K562 (cell line): ENCODE results near the gene TRIM71.

Experiments used
- EZH2 ChIP-seq: IDR thresholded peaks from 2 replicates; pipeline ENCODE4 v1.6.1; 2012; ENCODE audit warnings: low read depth, mild to moderate bottlenecking, inconsistent platforms, low read length, borderline replicate concordance
- JUN ChIP-seq, 2 experiments: sonication (generic) in 1 of 2; formaldehyde crosslinking in 1 of 2; IDR thresholded peaks; 2 replicates each; pipeline versions ENCODE4 v1.6.1 to v1.8.0; 2012 to 2022; ENCODE audit warnings: borderline replicate concordance in 2 of 2, mild to moderate bottlenecking in 2 of 2, improper control_type of control experiment in 1 of 2, low read depth in 1 of 2, low read length in 1 of 2, missing genetic modification reagents in 1 of 2
- MAFF ChIP-seq: IDR thresholded peaks from 2 replicates; pipeline ENCODE4 v1.6.1; 2012; ENCODE audit warnings: low read length, improper control_type of control experiment
- NR1H2 ChIP-seq: sonication (generic); formaldehyde crosslinking; IDR thresholded peaks from 2 replicates; pipeline ENCODE4 v1.4.0; 2020; ENCODE audit warnings: mild to moderate bottlenecking, missing genetic modification reagents
- STAT5B ChIP-seq: fragments of 250-450 bp; sonication (Bioruptor Pico); IDR thresholded peaks from 2 replicates; pipeline ENCODE4 v1.8.0; 2021; ENCODE audit warnings: mild to moderate bottlenecking, inconsistent platforms
- TAF1 ChIP-seq: IDR thresholded peaks from 2 replicates; pipeline ENCODE4 v1.6.1; 2011; ENCODE audit warnings: mild to moderate bottlenecking, low read length, moderate library complexity; ENCODE audit not compliant: insufficient read depth, control insufficient read depth, severe bottlenecking; ENCODE audit errors: extremely low read depth
- TEAD1 ChIP-seq, 2 experiments: fragments of 450-650 bp in 1 of 2; sonication (generic) in 1 of 2; formaldehyde crosslinking; IDR thresholded peaks; 2 replicates each; pipeline versions ENCODE4 v1.4.0 to v1.8.0; 2020 to 2022; ENCODE audit warnings: mild to moderate bottlenecking in 2 of 2, missing genetic modification reagents in 1 of 2
- ZNF668 ChIP-seq: fragments of 250-450 bp; sonication (Bioruptor Pico); IDR thresholded peaks from 2 replicates; pipeline ENCODE4 v1.8.0; 2022; ENCODE audit warnings: mild to moderate bottlenecking, inconsistent platforms
- ZSCAN32 ChIP-seq: fragments of 450-650 bp; formaldehyde crosslinking; IDR thresholded peaks from 2 replicates; pipeline ENCODE4 v1.4.0; 2020; ENCODE audit warnings: mild to moderate bottlenecking, moderate library complexity
- TF ChIP-seq, protein P1 (sequence below), 3 experiments: IDR thresholded peaks in 2 of 3; conservative IDR thresholded peaks in 1 of 3; 2 replicates each; pipeline ENCODE4 v1.5.1; 2011 to 2012; ENCODE audit warnings: low read length in 3 of 3, mild to moderate bottlenecking in 3 of 3, control low read depth in 2 of 3, improper control_type of control experiment in 1 of 3, inconsistent platforms in 1 of 3, low read depth in 1 of 3, mixed read lengths in 1 of 3, moderate library complexity in 1 of 3; ENCODE audit not compliant: insufficient read depth in 2 of 3
- TF ChIP-seq, protein P2 (sequence below), 2 experiments: fragments of 450-650 bp; conservative IDR thresholded peaks; 2 replicates each; pipeline ENCODE4 v1.6.1; 2017; ENCODE audit warnings: mild to moderate bottlenecking in 2 of 2, moderate library complexity in 2 of 2
- TF ChIP-seq, protein P3 (sequence below): fragments of 250-450 bp; sonication (Bioruptor Pico); IDR thresholded peaks from 2 replicates; pipeline ENCODE4 v1.8.0; 2022; ENCODE audit warnings: inconsistent platforms
- TF ChIP-seq, protein P4 (sequence below): fragments of 450-650 bp; IDR thresholded peaks from 2 replicates; pipeline ENCODE4 v1.7.1; 2018; ENCODE audit warnings: mild to moderate bottlenecking, low read depth; ENCODE audit not compliant: partially characterized antibody
- TF ChIP-seq, protein P5 (sequence below): IDR thresholded peaks from 2 replicates; pipeline ENCODE4 v1.6.1; 2012; ENCODE audit warnings: low read depth, low read length, improper control_type of control experiment, borderline replicate concordance

- TF ChIP-seq, protein P1, sequence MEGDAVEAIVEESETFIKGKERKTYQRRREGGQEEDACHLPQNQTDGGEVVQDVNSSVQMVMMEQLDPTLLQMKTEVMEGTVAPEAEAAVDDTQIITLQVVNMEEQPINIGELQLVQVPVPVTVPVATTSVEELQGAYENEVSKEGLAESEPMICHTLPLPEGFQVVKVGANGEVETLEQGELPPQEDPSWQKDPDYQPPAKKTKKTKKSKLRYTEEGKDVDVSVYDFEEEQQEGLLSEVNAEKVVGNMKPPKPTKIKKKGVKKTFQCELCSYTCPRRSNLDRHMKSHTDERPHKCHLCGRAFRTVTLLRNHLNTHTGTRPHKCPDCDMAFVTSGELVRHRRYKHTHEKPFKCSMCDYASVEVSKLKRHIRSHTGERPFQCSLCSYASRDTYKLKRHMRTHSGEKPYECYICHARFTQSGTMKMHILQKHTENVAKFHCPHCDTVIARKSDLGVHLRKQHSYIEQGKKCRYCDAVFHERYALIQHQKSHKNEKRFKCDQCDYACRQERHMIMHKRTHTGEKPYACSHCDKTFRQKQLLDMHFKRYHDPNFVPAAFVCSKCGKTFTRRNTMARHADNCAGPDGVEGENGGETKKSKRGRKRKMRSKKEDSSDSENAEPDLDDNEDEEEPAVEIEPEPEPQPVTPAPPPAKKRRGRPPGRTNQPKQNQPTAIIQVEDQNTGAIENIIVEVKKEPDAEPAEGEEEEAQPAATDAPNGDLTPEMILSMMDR (IDR thresholded peaks at IDR 0.05 in 2 of 3, conservative IDR thresholded peaks at IDR 0.05 in 1 of 3; ENCODE audit: insufficient read depth in 2 of 3, low read depth in 1 of 3, low read length in 3 of 3): no peak
- TF ChIP-seq, protein P2, sequence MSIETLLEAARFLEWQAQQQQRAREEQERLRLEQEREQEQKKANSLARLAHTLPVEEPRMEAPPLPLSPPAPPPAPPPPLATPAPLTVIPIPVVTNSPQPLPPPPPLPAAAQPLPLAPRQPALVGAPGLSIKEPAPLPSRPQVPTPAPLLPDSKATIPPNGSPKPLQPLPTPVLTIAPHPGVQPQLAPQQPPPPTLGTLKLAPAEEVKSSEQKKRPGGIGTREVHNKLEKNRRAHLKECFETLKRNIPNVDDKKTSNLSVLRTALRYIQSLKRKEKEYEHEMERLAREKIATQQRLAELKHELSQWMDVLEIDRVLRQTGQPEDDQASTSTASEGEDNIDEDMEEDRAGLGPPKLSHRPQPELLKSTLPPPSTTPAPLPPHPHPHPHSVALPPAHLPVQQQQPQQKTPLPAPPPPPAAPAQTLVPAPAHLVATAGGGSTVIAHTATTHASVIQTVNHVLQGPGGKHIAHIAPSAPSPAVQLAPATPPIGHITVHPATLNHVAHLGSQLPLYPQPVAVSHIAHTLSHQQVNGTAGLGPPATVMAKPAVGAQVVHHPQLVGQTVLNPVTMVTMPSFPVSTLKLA (conservative IDR thresholded peaks at IDR 0.05): no peak
- TF ChIP-seq JUN (IDR thresholded peaks at IDR 0.05; ENCODE audit: borderline replicate concordance, low read depth, low read length) (no peak), JUN (CRISPR knock-in tag; IDR thresholded peaks at IDR 0.05; ENCODE audit: borderline replicate concordance) (no peak), EZH2 (no peak), NR1H2 (CRISPR knock-in tag) (no peak), STAT5B (CRISPR knock-in tag) (no peak), ZNF668 (CRISPR knock-in tag) (no peak), TEAD1 (CRISPR knock-in tag; IDR thresholded peaks at IDR 0.05) (no peak), ZSCAN32 (no peak), MAFF (no peak), TAF1 (no peak)
- TF ChIP-seq, protein P3, sequence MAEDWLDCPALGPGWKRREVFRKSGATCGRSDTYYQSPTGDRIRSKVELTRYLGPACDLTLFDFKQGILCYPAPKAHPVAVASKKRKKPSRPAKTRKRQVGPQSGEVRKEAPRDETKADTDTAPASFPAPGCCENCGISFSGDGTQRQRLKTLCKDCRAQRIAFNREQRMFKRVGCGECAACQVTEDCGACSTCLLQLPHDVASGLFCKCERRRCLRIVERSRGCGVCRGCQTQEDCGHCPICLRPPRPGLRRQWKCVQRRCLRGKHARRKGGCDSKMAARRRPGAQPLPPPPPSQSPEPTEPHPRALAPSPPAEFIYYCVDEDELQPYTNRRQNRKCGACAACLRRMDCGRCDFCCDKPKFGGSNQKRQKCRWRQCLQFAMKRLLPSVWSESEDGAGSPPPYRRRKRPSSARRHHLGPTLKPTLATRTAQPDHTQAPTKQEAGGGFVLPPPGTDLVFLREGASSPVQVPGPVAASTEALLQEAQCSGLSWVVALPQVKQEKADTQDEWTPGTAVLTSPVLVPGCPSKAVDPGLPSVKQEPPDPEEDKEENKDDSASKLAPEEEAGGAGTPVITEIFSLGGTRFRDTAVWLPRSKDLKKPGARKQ: no peak
- TF ChIP-seq, protein P4, sequence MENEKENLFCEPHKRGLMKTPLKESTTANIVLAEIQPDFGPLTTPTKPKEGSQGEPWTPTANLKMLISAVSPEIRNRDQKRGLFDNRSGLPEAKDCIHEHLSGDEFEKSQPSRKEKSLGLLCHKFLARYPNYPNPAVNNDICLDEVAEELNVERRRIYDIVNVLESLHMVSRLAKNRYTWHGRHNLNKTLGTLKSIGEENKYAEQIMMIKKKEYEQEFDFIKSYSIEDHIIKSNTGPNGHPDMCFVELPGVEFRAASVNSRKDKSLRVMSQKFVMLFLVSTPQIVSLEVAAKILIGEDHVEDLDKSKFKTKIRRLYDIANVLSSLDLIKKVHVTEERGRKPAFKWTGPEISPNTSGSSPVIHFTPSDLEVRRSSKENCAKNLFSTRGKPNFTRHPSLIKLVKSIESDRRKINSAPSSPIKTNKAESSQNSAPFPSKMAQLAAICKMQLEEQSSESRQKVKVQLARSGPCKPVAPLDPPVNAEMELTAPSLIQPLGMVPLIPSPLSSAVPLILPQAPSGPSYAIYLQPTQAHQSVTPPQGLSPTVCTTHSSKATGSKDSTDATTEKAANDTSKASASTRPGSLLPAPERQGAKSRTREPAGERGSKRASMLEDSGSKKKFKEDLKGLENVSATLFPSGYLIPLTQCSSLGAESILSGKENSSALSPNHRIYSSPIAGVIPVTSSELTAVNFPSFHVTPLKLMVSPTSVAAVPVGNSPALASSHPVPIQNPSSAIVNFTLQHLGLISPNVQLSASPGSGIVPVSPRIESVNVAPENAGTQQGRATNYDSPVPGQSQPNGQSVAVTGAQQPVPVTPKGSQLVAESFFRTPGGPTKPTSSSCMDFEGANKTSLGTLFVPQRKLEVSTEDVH: no peak
- TF ChIP-seq, protein P5, sequence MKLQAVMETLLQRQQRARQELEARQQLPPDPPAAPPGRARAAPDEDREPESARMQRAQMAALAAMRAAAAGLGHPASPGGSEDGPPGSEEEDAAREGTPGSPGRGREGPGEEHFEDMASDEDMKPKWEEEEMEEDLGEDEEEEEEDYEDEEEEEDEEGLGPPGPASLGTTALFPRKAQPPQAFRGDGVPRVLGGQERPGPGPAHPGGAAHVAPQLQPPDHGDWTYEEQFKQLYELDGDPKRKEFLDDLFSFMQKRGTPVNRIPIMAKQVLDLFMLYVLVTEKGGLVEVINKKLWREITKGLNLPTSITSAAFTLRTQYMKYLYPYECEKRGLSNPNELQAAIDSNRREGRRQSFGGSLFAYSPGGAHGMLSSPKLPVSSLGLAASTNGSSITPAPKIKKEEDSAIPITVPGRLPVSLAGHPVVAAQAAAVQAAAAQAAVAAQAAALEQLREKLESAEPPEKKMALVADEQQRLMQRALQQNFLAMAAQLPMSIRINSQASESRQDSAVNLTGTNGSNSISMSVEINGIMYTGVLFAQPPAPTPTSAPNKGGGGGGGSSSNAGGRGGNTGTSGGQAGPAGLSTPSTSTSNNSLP: no peak
Observed at GRCh38 chr3:32913790-32914446, 96.1 kb downstream of the TRIM71 start.
